Medulla oblongata (tissue), 1 donor: Measurements from ENCODE around the gene C6orf47.
A peak's percentile ranks its signal among the peaks of the same experiment; 100 is the strongest.
"Not testable (repeated sequence)": the region's sequence is repeated elsewhere in the genome, so short reads cannot be mapped to it uniquely, and the experiment has no call there.

Experiments
- DNase-seq: peaks from one replicate; pipeline ENCODE4 v3.0.0-alpha.2; 2015; ENCODE audit errors: extremely low spot score

The C6orf47 gene

GRCh38 chr6:31660381-31661261 lies at the start of gene C6orf47:
Gene C6orf47 (minus strand): TSS chr6:31660778. CDS start chr6:31659947, 831 bp downstream.
- peak; percentile 87 for DNase-seq

GRCh38 chr6:31709157-31709556 lies 48.6 kb upstream of the C6orf47 start:
- not testable (repeated sequence) for DNase-seq

GRCh38 chr6:31708224-31708623 lies 47.6 kb upstream of the C6orf47 start:
- DNase-seq: no peak

GRCh38 chr6:31707701-31708100 lies 47.1 kb upstream of the C6orf47 start:
- no peak for DNase-seq

GRCh38 chr6:31706599-31706998 lies 46.0 kb upstream of the C6orf47 start, which contains the start of gene LY6G6F:
Gene LY6G6F (plus strand): TSS chr6:31706866. CDS start chr6:31706907, 41 bp downstream.
- DNase-seq: no peak

- DNase-seq: no peak
These were observed 45.4 kb upstream of the C6orf47 start for GRCh38 chr6:31705931-31706330.

- peak; percentile 99 for DNase-seq
These were observed 42.5 kb upstream of the C6orf47 start, which contains the start of gene ABHD16A for GRCh38 chr6:31702819-31703716. Gene ABHD16A (minus strand): TSS chr6:31703324. CDS start chr6:31703281, 43 bp downstream.

GRCh38 chr6:31702405-31702818 lies 41.8 kb upstream of the C6orf47 start:
- no peak for DNase-seq

GRCh38 chr6:31701666-31702404 lies 41.3 kb upstream of the C6orf47 start:
- DNase-seq: peak; percentile 27

GRCh38 chr6:31700740-31701401 lies 40.3 kb upstream of the C6orf47 start:
- DNase-seq: no peak

GRCh38 chr6:31697555-31697954 lies 37.0 kb upstream of the C6orf47 start:
- DNase-seq: no peak

GRCh38 chr6:31693535-31693934 lies 33.0 kb upstream of the C6orf47 start:
- no peak for DNase-seq

GRCh38 chr6:31692886-31693285 lies 32.3 kb upstream of the C6orf47 start:
- DNase-seq: no peak

GRCh38 chr6:31692353-31692752 lies 31.8 kb upstream of the C6orf47 start:
- DNase-seq: no peak

- DNase-seq: no peak
These were observed 31.1 kb upstream of the C6orf47 start for GRCh38 chr6:31691564-31692108.

GRCh38 chr6:31691078-31691463 lies 30.5 kb upstream of the C6orf47 start:
- DNase-seq: no peak

- DNase-seq: peak; percentile 62
These were observed 29.9 kb upstream of the C6orf47 start for GRCh38 chr6:31690231-31691077.

- DNase-seq: no peak
These were observed 28.9 kb upstream of the C6orf47 start for GRCh38 chr6:31689249-31690110.
